Spleen (tissue), 11 donors: ENCODE data around the gene ILF2. TPM values are rescaled to one million over a fixed set of nuclear protein-coding genes. Genes with fewer than 3 reads are reported as not detected.

Experiments
- DNase-seq: peaks from one replicate; pipeline ENCODE4 v3.0.0-alpha.2; 2020
- H3K27ac ChIP-seq, 8 donors: fragments of 200-600 bp; sonication (generic) in 7 of 8; 1 replicate in 4 of 8; 2 replicates in 4 of 8; pipeline versions ENCODE4 v1.5.0 to v1.8.0; 2016 to 2021; ENCODE audit warnings: inconsistent platforms in 4 of 8, mild to moderate bottlenecking in 4 of 8, moderate library complexity in 1 of 8
- H3K27me3 ChIP-seq, 7 donors: fragments of 200-600 bp; sonication (generic) in 6 of 7; replicated peaks in 1 of 7; 1 replicate in 4 of 7; 2 replicates in 3 of 7; pipeline versions ENCODE4 v1.5.0 to v1.8.0; 2016 to 2021; ENCODE audit warnings: inconsistent platforms in 3 of 7, mild to moderate bottlenecking in 1 of 7
- H3K36me3 ChIP-seq, 6 donors: fragments of 200-600 bp; sonication (generic) in 5 of 6; 1 replicate in 4 of 6; 2 replicates in 2 of 6; pipeline versions ENCODE4 v1.5.0 to v1.8.0; 2016 to 2021; ENCODE audit warnings: inconsistent platforms in 2 of 6
- H3K4me1 ChIP-seq, 6 donors: fragments of 200-600 bp; sonication (generic) in 5 of 6; 1 replicate in 3 of 6; 2 replicates in 3 of 6; pipeline versions ENCODE4 v1.5.0 to v1.8.0; 2016 to 2021; ENCODE audit warnings: inconsistent platforms in 3 of 6
- H3K4me3 ChIP-seq, 8 donors: fragments of 200-600 bp; sonication (generic) in 7 of 8; 1 replicate in 4 of 8; 2 replicates in 4 of 8; pipeline versions ENCODE4 v1.5.0 to v1.8.0; 2016 to 2021; ENCODE audit warnings: inconsistent platforms in 4 of 8, mild to moderate bottlenecking in 4 of 8, moderate library complexity in 2 of 8
- H3K9me3 ChIP-seq, 8 donors: fragments of 200-600 bp; sonication (generic) in 7 of 8; 1 replicate in 4 of 8; 2 replicates in 4 of 8; pipeline versions ENCODE4 v1.5.0 to v1.8.0; 2016 to 2021; ENCODE audit warnings: inconsistent platforms in 4 of 8
- CTCF ChIP-seq, 11 experiments: fragments of 200-600 bp in 7 of 11; fragments of 450-650 bp in 4 of 11; sonication (generic) in 4 of 11; IDR thresholded peaks in 8 of 11; conservative IDR thresholded peaks in 3 of 11; 1 replicate in 7 of 11; 2 replicates in 4 of 11; pipeline versions ENCODE4 v1.4.0 to v1.8.0; 2016 to 2021; ENCODE audit warnings: antibody characterized with exemption in 11 of 11, inconsistent platforms in 4 of 11, mild to moderate bottlenecking in 1 of 11
- POLR2A ChIP-seq, 3 donors: fragments of 450-650 bp; IDR thresholded peaks; one replicate each; pipeline ENCODE4 v1.5.1; 2017; ENCODE audit warnings: antibody characterized with exemption in 3 of 3, mild to moderate bottlenecking in 1 of 3
- POLR2AphosphoS5 ChIP-seq, 3 donors: sonication (generic); formaldehyde crosslinking; IDR thresholded peaks; one replicate each; pipeline ENCODE4 v1.5.1; 2017; ENCODE audit warnings: antibody characterized with exemption in 3 of 3
- WGBS, 5 donors: extraction: QIAGEN DNeasy Blood & Tissue Kit in 3 of 5; methylation state at CpG; one replicate each; pipeline versions ENCODE4 v1.1.5 to v1.1.7; 2013 to 2018; 5-methylcytosine and 5-hydroxymethylcytosine counted together
- intact Hi-C: fragments of 100-400 bp; cut with DNase I; formaldehyde crosslinking; loops from one replicate; pipeline ENCODE4 v1.15.0; 2023; ENCODE audit warnings: low total_unique reads
- polyA plus RNA-seq, 3 donors: library from polyadenylated mRNA; stranded (reverse); fragments of 200-250 nt; gene quantifications; one replicate each; pipeline ENCODE4 v1.2.1, GENCODE V29; 2013
- total RNA-seq, 7 donors: library from RNA; depleted of rRNA in 3 of 7; stranded (reverse); fragments of >200 nt in 3 of 7; fragmentation: NEBNext Ultra II Directional in 4 of 7; extraction: Animal tissue kit (Norgen Biotek cat#: 25700) in 4 of 7; gene quantifications; one replicate each; pipeline versions ENCODE4 v1.1.0 to v1.2.1, GENCODE V29; 2016 to 2021
- donor health status: healthy with polysubstance abuse.
- donor health status: DM: no; HTN: no; CAD: no; lungs with moderate emphysema.
- donor health status: DM: no; HTN: no; CAD: no.
- donor health status: Bipolar disorder and iron deficiency.
- donor health status: healthy.
- donor health status: DM: no; HTN: no; CAD: no.
- donor health status: DM: yes; HTN: yes; CAD: no.

The ILF2 gene
- total and polyA plus RNA-seq, 10 donors = 54.9 to 105 (median 83.9) TPM

GRCh38 chr1:153636312-153636711 is 34.5 kb downstream of the ILF2 start:
- Histone ChIP-seq H3K4me3 (peak overlapping the region in 1 of 8 donors; percentile 75), H3K27ac (peak overlapping the region in 3 of 8 donors; percentile 98 to 100 (median 99)), H3K4me1 (peaks cover 18 to 81% (median 55%) of the 10 kb centered on the region in 6 donors), H3K36me3 (peaks cover 8 to 64% (median 52%) of the 10 kb centered on the region in 6 donors), H3K27me3 (no peaks in the 10 kb centered on the region), H3K9me3 (no peaks in the 10 kb centered on the region)
- TF ChIP-seq POLR2AphosphoS5 (IDR thresholded peaks at IDR 0.05) = no peak
- no peak for TF ChIP-seq CTCF (IDR thresholded peaks at IDR 0.05 in 8 of 11, conservative IDR thresholded peaks at IDR 0.05 in 3 of 11)
- no peak for TF ChIP-seq POLR2A (IDR thresholded peaks at IDR 0.05)
- DNase-seq = no peak
- 89 to 97% (median 94%) methylated on average over 9 of the region's 9 CpGs for WGBS, 5 donors
- intact Hi-C loops = no loop called here

- Histone ChIP-seq H3K4me3 (peak overlapping the region in 7 of 8 donors; percentile 63 to 75 (median 70)), H3K4me1 (peaks cover 18 to 79% (median 54%) of the 10 kb centered on the region in 6 donors)
These were observed 34.9 kb downstream of the ILF2 start for GRCh38 chr1:153635872-153636271.

GRCh38 chr1:153633754-153634665 is 36.8 kb downstream of the ILF2 start, which contains the start of gene CHTOP:
Gene CHTOP, plus strand, starts transcription at chr1:153634066. Its CDS starts 2,523 bp downstream, at chr1:153636589.
- peak within 1 kb of the TSS; percentile 98 to 100 (median 99) for H3K27ac ChIP-seq
- H3K4me1 ChIP-seq = peaks cover 18 to 74% (median 46%) of the 10 kb centered on the region in 6 donors
- peaks cover 8 to 41% (median 29%) of the 10 kb centered on the region in 6 donors for H3K36me3 ChIP-seq
- WGBS, 5 donors = 2 to 3% (median 2%) methylated on average over 61 to 65 of the region's 65 CpGs
- peak within 1 kb of the TSS; percentile 63 to 75 (median 70) for H3K4me3 ChIP-seq
- intact Hi-C loops = no loop called here
- no peaks in the 10 kb centered on the region for H3K27me3 ChIP-seq
- TF ChIP-seq POLR2AphosphoS5 (IDR thresholded peaks at IDR 0.05) (peak; percentile 94 to 97 (median 95)), CTCF (IDR thresholded peaks at IDR 0.05 in 8 of 11, conservative IDR thresholded peaks at IDR 0.05 in 3 of 11) (peak in 5 of 11 experiments; percentile 8 to 42 (median 28)), POLR2A (IDR thresholded peaks at IDR 0.05) (peak; percentile 33 to 92 (median 82))
- H3K9me3 ChIP-seq = no peaks in the 10 kb centered on the region
- DNase-seq = peak; percentile 99

More at GRCh38 chr1:153635872-153636271, 34.9 kb downstream of the ILF2 start:
- no peak for DNase-seq
- Histone ChIP-seq H3K9me3 (no peaks in the 10 kb centered on the region), H3K36me3 (peaks cover 8 to 60% (median 48%) of the 10 kb centered on the region in 6 donors), H3K27me3 (no peaks in the 10 kb centered on the region), H3K27ac (peak overlapping the region in 5 of 8 donors; percentile 98 to 100 (median 99))
- TF ChIP-seq POLR2A (IDR thresholded peaks at IDR 0.05) = no peak
- TF ChIP-seq CTCF (IDR thresholded peaks at IDR 0.05 in 8 of 11, conservative IDR thresholded peaks at IDR 0.05 in 3 of 11) = no peak
- no peak for TF ChIP-seq POLR2AphosphoS5 (IDR thresholded peaks at IDR 0.05)
- WGBS, 5 donors = 85 to 91% (median 88%) methylated on average over 7 of the region's 7 CpGs
- intact Hi-C loops = no loop called here
